IPS-20b (cell line): ENCODE results near the gene IFIT1.

Experiments used
- H3K27ac ChIP-seq: one replicate; pipeline ENCODE4 v1.5.1; 2013; ENCODE audit warnings: low read length
- H3K27me3 ChIP-seq: 2 replicates; pipeline ENCODE4 v1.6.1; 2013; ENCODE audit warnings: mild to moderate bottlenecking, low read length, inconsistent platforms; ENCODE audit not compliant: insufficient read depth
- H3K36me3 ChIP-seq: 2 replicates; pipeline ENCODE4 v1.6.1; 2013; ENCODE audit warnings: low read depth, mild to moderate bottlenecking, inconsistent platforms, low read length, moderate library complexity; ENCODE audit not compliant: insufficient read depth
- H3K4me1 ChIP-seq: 2 replicates; pipeline ENCODE4 v1.6.1; 2013; ENCODE audit warnings: mild to moderate bottlenecking, control low read depth, inconsistent platforms, low read length, moderate library complexity; ENCODE audit not compliant: insufficient read depth
- H3K4me3 ChIP-seq: 2 replicates; pipeline ENCODE4 v1.5.1; 2013; ENCODE audit warnings: mild to moderate bottlenecking, low read length, inconsistent platforms
- H3K9ac ChIP-seq: 2 replicates; pipeline ENCODE4 v1.6.1; 2013; ENCODE audit warnings: low read depth, mild to moderate bottlenecking, inconsistent platforms, low read length, moderate library complexity
- H3K9me3 ChIP-seq: 2 replicates; pipeline ENCODE4 v1.6.1; 2013; ENCODE audit warnings: mild to moderate bottlenecking, low read depth, low read length, inconsistent platforms; ENCODE audit not compliant: insufficient read depth

The IFIT1 gene

GRCh38 chr10:89369156-89370105 lies 23.0 kb upstream of the IFIT1 start:
- Histone ChIP-seq H3K4me1 (peaks cover 4% of the 10 kb centered on the region; the same call in 1 of the 2 replicates), H3K9ac (no peak overlapping the region), H3K9me3 (no peaks in the 10 kb centered on the region), H3K4me3 (no peak overlapping the region), H3K36me3 (no peaks in the 10 kb centered on the region), H3K27ac (no peak overlapping the region), H3K27me3 (no peaks in the 10 kb centered on the region)

DNA sequence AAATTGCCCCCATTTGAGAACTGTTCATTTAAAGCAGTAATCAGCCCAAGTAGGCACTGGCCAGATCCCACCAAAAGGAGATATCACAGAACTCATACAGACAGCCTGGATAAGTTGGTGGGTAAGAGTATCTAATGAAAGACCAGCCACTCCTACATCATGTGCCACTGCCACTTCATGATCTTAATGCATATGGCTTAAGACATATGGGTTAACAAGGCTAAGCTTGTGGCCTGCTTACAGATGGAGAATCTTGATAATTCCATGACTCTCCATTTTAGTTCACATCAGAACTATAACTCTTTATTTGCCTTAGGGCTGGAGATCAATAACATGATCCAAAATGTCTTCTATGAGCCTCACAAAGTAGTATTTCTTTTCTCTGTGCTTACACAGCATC lies 21.3 kb upstream of the IFIT1 start:
- Histone ChIP-seq H3K36me3 (no peaks in the 10 kb centered on the region), H3K27ac (no peak overlapping the region), H3K9ac (no peak overlapping the region), H3K9me3 (no peaks in the 10 kb centered on the region), H3K27me3 (no peaks in the 10 kb centered on the region), H3K4me1 (peaks cover 4% of the 10 kb centered on the region; the same call in 1 of the 2 replicates), H3K4me3 (no peak overlapping the region)

DNA sequence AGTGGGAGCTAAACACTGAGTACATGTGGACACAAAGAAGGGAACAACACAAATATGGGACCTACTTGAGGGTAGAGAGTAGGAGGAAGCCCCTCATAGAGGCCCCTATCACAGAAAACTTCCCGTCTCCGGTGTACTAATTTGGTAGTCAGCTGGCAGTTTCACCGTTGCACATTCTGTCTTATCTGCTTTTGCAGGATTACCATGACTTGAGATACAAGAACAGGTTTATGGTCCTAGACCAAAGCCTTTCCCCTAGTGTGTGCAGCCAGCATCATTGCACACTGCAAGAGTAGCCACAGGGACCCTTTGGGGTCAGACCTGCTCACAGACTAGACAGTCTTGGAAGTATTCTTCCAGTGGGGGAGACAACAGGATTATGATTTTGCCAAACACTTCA lies 20.4 kb upstream of the IFIT1 start:
- no peak overlapping the region for H3K9ac ChIP-seq
- H3K36me3 ChIP-seq = no peaks in the 10 kb centered on the region
- H3K27ac ChIP-seq = no peak overlapping the region
- H3K9me3 ChIP-seq = no peaks in the 10 kb centered on the region
- H3K27me3 ChIP-seq = no peaks in the 10 kb centered on the region
- no peak overlapping the region for H3K4me3 ChIP-seq
- H3K4me1 ChIP-seq = peaks cover 4% of the 10 kb centered on the region; the same call in 1 of the 2 replicates

DNA sequence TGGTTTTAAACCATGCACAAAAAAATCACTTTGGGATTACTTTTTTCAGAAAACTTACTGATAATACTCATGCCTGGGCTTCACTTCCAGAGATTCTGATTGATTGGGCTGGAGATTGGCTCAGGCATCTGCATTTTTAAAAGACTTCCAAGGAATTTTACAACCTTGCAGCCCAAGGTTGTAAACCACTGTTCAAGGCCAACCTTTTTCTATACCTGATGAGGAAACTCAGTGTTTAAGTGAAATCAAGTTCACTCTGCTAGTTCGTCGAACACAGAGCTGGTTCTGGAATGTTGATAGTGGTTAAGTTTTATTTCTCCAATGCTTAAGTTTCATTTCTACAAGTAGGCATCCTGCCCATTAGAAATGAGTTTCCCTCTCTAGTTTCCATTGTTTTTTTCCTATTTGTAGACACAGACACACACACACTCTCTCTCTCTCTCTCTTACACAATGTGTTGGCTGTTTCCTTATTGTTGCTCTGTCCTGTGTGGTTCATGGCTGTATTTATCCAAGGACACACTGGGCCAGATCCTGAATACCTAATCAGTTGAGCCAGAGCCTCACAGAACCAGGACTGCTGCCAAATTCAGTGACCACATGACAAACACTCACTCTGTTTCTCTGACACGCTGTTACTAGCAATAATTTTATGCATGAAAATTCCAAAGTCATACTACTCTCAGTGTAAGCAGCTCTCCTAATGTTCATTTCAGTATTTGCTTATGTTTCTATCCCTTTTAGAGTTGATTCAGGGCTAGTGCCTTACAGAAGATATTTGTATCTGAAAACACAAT lies 18.3 kb upstream of the IFIT1 start:
- Histone ChIP-seq H3K36me3 (no peaks in the 10 kb centered on the region), H3K9ac (no peak overlapping the region), H3K9me3 (no peaks in the 10 kb centered on the region), H3K27me3 (no peaks in the 10 kb centered on the region), H3K4me1 (peaks cover 9% of the 10 kb centered on the region; the same call in 1 of the 2 replicates), H3K4me3 (no peak overlapping the region), H3K27ac (no peak overlapping the region)

GRCh38 chr10:89374713-89375141 lies 17.7 kb upstream of the IFIT1 start:
- no peaks in the 10 kb centered on the region for H3K36me3 ChIP-seq
- no peaks in the 10 kb centered on the region for H3K27me3 ChIP-seq
- H3K27ac ChIP-seq = no peak overlapping the region
- peaks cover 6% of the 10 kb centered on the region; the same call in 1 of the 2 replicates for H3K4me1 ChIP-seq
- no peaks in the 10 kb centered on the region for H3K9me3 ChIP-seq
- H3K4me3 ChIP-seq = no peak overlapping the region
- no peak overlapping the region for H3K9ac ChIP-seq

DNA sequence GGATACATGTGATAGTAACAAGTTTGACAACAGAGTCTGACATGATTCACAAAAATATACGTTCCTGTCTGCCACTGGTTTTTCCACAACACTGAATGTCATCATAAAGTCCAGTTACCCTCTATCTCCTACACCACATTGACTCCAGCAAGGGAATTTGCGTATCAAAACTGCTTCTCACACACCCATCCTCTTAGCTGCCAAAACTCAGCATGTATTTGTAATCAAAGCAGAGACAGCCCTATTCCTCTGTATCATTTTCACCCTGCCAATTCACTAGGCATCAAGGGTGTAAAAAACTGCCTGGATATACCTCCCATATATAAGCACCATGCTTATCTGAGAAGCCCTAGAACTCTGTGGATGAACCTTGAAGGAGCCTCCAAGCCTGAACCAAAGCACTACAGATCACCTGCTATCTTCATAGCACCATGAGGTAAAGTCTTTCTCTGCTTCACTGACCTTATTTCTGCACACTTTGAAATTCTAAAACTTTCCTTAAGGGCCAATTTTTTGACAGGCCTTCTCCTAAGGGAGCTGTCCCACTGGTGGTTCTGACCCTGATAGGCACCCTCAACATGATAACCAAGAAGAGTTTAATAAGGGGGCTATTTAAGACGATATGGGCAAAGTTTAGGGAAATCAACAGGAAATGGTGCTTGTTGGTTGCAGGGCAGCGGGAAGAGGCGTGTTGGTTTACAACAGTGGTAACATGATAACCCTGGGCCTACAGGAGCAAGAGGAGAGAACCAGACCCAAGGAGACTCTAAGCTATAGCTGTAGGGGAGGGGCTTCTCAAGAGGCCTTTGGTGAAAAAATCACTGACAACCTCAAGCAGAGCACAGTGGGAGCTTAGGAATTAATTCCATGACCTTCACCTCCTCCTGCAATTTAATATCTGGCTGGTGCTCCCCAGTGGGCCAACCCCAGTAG lies 14.5 kb upstream of the IFIT1 start, which contains the start of gene IFIT1B:
IFIT1B (plus strand) TSS at position 352 of the 933 bp plus-strand sequence; CDS start at position 432, 80 bp downstream.
- Histone ChIP-seq H3K9me3 (no peaks in the 10 kb centered on the region), H3K36me3 (no peaks in the 10 kb centered on the region), H3K4me1 (peaks cover 6% of the 10 kb centered on the region; the same call in 1 of the 2 replicates), H3K27ac (no peak within 1 kb of the TSS), H3K27me3 (no peaks in the 10 kb centered on the region), H3K9ac (no peak within 1 kb of the TSS), H3K4me3 (no peak within 1 kb of the TSS)

GRCh38 chr10:89379103-89379502 lies 13.3 kb upstream of the IFIT1 start:
- Histone ChIP-seq H3K9ac (no peak overlapping the region), H3K9me3 (no peaks in the 10 kb centered on the region), H3K4me3 (no peak overlapping the region), H3K27ac (no peak overlapping the region), H3K4me1 (peaks cover 6% of the 10 kb centered on the region; the same call in 1 of the 2 replicates), H3K36me3 (no peaks in the 10 kb centered on the region), H3K27me3 (no peaks in the 10 kb centered on the region)

DNA sequence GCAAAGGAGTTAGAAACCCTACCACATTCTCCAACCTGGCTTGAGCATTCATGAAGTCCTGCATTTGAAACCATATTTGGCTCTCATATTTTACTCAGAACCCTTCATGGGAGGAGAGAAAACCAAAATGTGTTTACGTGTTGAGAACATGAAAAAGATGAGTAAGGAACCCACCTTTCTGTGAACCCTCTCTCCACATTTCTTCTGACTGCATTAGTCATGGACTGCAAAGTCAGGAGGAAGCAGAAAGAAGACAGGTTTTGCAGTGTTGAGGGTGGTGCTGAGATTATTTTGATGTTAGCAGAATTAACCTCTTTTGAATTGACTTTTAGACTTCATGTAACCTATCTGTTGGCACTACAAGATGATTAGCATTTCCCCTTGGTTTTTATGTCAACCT lies 9.7 kb upstream of the IFIT1 start:
- no peak overlapping the region for H3K9ac ChIP-seq
- no peaks in the 10 kb centered on the region for H3K9me3 ChIP-seq
- no peak overlapping the region for H3K4me3 ChIP-seq
- peaks cover 5% of the 10 kb centered on the region; the same call in 1 of the 2 replicates for H3K4me1 ChIP-seq
- no peak overlapping the region for H3K27ac ChIP-seq
- no peaks in the 10 kb centered on the region for H3K36me3 ChIP-seq
- H3K27me3 ChIP-seq = no peaks in the 10 kb centered on the region

GRCh38 chr10:89384474-89385340 lies 7.7 kb upstream of the IFIT1 start:
- no peak overlapping the region for H3K4me3 ChIP-seq
- no peaks in the 10 kb centered on the region for H3K36me3 ChIP-seq
- no peaks in the 10 kb centered on the region for H3K4me1 ChIP-seq
- H3K9ac ChIP-seq = no peak overlapping the region
- no peaks in the 10 kb centered on the region for H3K27me3 ChIP-seq
- no peaks in the 10 kb centered on the region for H3K9me3 ChIP-seq
- no peak overlapping the region for H3K27ac ChIP-seq

GRCh38 chr10:89388806-89389205 lies 3.6 kb upstream of the IFIT1 start:
- Histone ChIP-seq H3K27ac (no peak overlapping the region), H3K36me3 (no peaks in the 10 kb centered on the region), H3K9ac (no peak overlapping the region), H3K4me3 (no peak overlapping the region), H3K27me3 (no peaks in the 10 kb centered on the region), H3K9me3 (no peaks in the 10 kb centered on the region), H3K4me1 (peaks cover 6% of the 10 kb centered on the region; the same call in 1 of the 2 replicates)
